ENCODE measurements around the gene CRYGC.

CRYGC gene

GRCh38 chr2:208129744-208130711 is at the start of gene CRYGC:
CRYGC (minus strand) TSS chr2:208129828; CDS start chr2:208129792, 36 bp downstream.
- DNase-seq, result no peak

GRCh38 chr2:208179028-208179609 is 49.5 kb upstream of the CRYGC start:
- DNase-seq, result no peak

- DNase-seq, result peak in 1 of 58 donors; percentile 18
These were observed 46.2 kb upstream of the CRYGC start for GRCh38 chr2:208175840-208176153.

- DNase-seq, result peak in 53 of 58 donors; percentile 1 to 91 (median 64)
These were observed 45.6 kb upstream of the CRYGC start for GRCh38 chr2:208175069-208175839.

- no peak for DNase-seq
These were observed 44.5 kb upstream of the CRYGC start for GRCh38 chr2:208174144-208174543.

- DNase-seq, result no peak
These were observed 42.5 kb upstream of the CRYGC start for GRCh38 chr2:208172125-208172524.

- DNase-seq, result no peak
These were observed 35.5 kb upstream of the CRYGC start for GRCh38 chr2:208164951-208165755.

GRCh38 chr2:208163489-208163888 is 33.9 kb upstream of the CRYGC start, which contains the start of gene CRYGA:
CRYGA (minus strand) TSS chr2:208163589; CDS start chr2:208163556, 33 bp downstream.
- DNase-seq, result no peak

- DNase-seq, result no peak
These were observed 26.8 kb upstream of the CRYGC start for GRCh38 chr2:208156439-208156838.

- DNase-seq, result no peak
These were observed 23.5 kb upstream of the CRYGC start for GRCh38 chr2:208153156-208153555.

GRCh38 chr2:208150956-208151355 is 21.3 kb upstream of the CRYGC start:
- DNase-seq, result no peak

- no peak for DNase-seq
These were observed 20.5 kb upstream of the CRYGC start for GRCh38 chr2:208150094-208150493.

GRCh38 chr2:208148803-208149202 is 19.2 kb upstream of the CRYGC start:
- DNase-seq, result no peak

GRCh38 chr2:208147759-208148158 is 18.1 kb upstream of the CRYGC start:
- no peak for DNase-seq

- no peak for DNase-seq
These were observed 17.4 kb upstream of the CRYGC start for GRCh38 chr2:208147008-208147407.

- DNase-seq, result no peak
These were observed 16.4 kb upstream of the CRYGC start, which contains the start of gene CRYGB for GRCh38 chr2:208146006-208146405. CRYGB (minus strand) TSS chr2:208146158; CDS start chr2:208146120, 38 bp downstream.

GRCh38 chr2:208142925-208143799 is 13.5 kb upstream of the CRYGC start:
- DNase-seq, result peak in 1 of 58 donors; percentile 9

- no peak for DNase-seq
These were observed 12.8 kb upstream of the CRYGC start for GRCh38 chr2:208142240-208142924.

- DNase-seq, result no peak
These were observed 9.8 kb upstream of the CRYGC start for GRCh38 chr2:208139447-208139846.
